MM.1S (cell line): ENCODE measurements around the gene TXNDC8.

Source experiments
- DNase-seq: peaks from one replicate; pipeline ENCODE4 v3.0.0-alpha.2; 2015
- H2AFZ ChIP-seq: fragments of 300-600 bp; sonication (generic); 2 replicates; pipeline ENCODE4 v1.6.0; 2016; ENCODE audit warnings: antibody characterized with exemption, low read length
- H3F3A ChIP-seq: fragments of 300-600 bp; sonication (generic); 2 replicates; pipeline ENCODE4 v1.6.1; 2016; ENCODE audit warnings: mild to moderate bottlenecking, antibody characterized with exemption, low read length, moderate library complexity, mixed read lengths; ENCODE audit not compliant: insufficient read depth
- H3K27ac ChIP-seq: fragments of 300-600 bp; sonication (generic); 2 replicates; pipeline ENCODE4 v1.5.1; 2016; ENCODE audit warnings: mild to moderate bottlenecking, low read length
- H3K27me3 ChIP-seq: fragments of 300-600 bp; sonication (generic); replicated peaks from 2 replicates; pipeline ENCODE4 v1.6.0; 2016; ENCODE audit warnings: low read length; ENCODE audit not compliant: insufficient read depth
- H3K36me3 ChIP-seq: fragments of 300-600 bp; sonication (generic); replicated peaks from 2 replicates; pipeline ENCODE4 v1.6.1; 2016; ENCODE audit warnings: mild to moderate bottlenecking, low read length, mixed read lengths; ENCODE audit not compliant: insufficient read depth
- H3K4me1 ChIP-seq: fragments of 300-600 bp; sonication (generic); 2 replicates; pipeline ENCODE4 v1.6.1; 2016; ENCODE audit warnings: low read length, mixed read lengths
- H3K4me2 ChIP-seq: fragments of 300-600 bp; sonication (generic); 2 replicates; pipeline ENCODE4 v1.6.0; 2016; ENCODE audit warnings: low read depth, low read length
- H3K4me3 ChIP-seq: fragments of 300-600 bp; sonication (generic); 2 replicates; pipeline ENCODE4 v1.5.1; 2016; ENCODE audit warnings: low read length, mixed read lengths
- H3K79me2 ChIP-seq: fragments of 300-600 bp; sonication (generic); 2 replicates; pipeline ENCODE4 v1.6.1; 2016; ENCODE audit warnings: mixed run types, low read length, mixed read lengths
- H3K9ac ChIP-seq: fragments of 300-600 bp; sonication (generic); 2 replicates; pipeline ENCODE4 v1.6.1; 2016; ENCODE audit warnings: low read length, mixed read lengths
- H3K9me2 ChIP-seq: fragments of 300-600 bp; sonication (generic); replicated peaks from 2 replicates; pipeline ENCODE4 v1.6.1; 2016; ENCODE audit warnings: mild to moderate bottlenecking, low read length, mixed read lengths; ENCODE audit not compliant: insufficient read depth
- H3K9me3 ChIP-seq: fragments of 300-600 bp; sonication (generic); replicated peaks from 2 replicates; pipeline ENCODE4 v1.6.1; 2016; ENCODE audit warnings: mild to moderate bottlenecking, low read length, mixed read lengths; ENCODE audit not compliant: insufficient read depth
- H4K20me1 ChIP-seq: fragments of 300-600 bp; sonication (generic); 2 replicates; pipeline ENCODE4 v1.6.1; 2016; ENCODE audit warnings: mild to moderate bottlenecking, low read length, moderate library complexity, mixed read lengths; ENCODE audit not compliant: insufficient read depth
- CTCF ChIP-seq: fragments of 300-600 bp; sonication (generic); IDR thresholded peaks from 2 replicates; pipeline ENCODE4 v1.5.1; 2016; ENCODE audit warnings: antibody characterized with exemption, low read length, mixed read lengths
- EZH2 ChIP-seq: fragments of 300-600 bp; sonication (generic); optimal IDR thresholded peaks from 2 replicates; pipeline ENCODE3; 2017; ENCODE audit warnings: low read depth, mild to moderate bottlenecking, antibody characterized with exemption, low read length, mixed read lengths
- EZH2phosphoT487 ChIP-seq: fragments of 300-600 bp; sonication (generic); IDR thresholded peaks from 2 replicates; pipeline ENCODE4 v1.6.1; 2018; ENCODE audit warnings: antibody characterized with exemption, low read length

TXNDC8 gene

GRCh38 chr9:110336363-110336762, 1.3 kb downstream of the TXNDC8 start:
- no peak for DNase-seq
- no peaks in the 10 kb centered on the region for H4K20me1 ChIP-seq

DNA sequence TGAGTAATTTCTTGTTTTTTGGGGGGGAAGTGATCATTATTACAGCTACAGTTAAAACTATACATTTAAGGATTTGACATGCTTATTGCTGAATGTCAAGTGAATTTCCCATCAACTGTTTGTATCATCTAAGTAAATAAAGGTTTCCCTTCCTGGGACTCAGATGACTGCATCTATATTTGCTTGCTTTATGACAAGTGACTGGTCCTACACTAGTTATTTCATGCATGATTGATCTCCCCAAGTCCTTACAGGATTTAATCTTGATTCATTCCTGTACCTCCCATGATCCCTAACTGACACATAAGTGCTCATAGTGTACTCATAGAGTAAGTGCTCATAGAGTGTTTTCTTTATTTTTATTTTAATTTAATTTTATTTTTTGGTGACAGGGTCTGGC, 2.8 kb downstream of the TXNDC8 start:
- Histone ChIP-seq H3K9ac (no peak overlapping the region), H3K9me2 (no peaks in the 10 kb centered on the region), H4K20me1 (no peaks in the 10 kb centered on the region), H3K4me1 (peaks cover 15% of the 10 kb centered on the region), H3K9me3 (no peaks in the 10 kb centered on the region), H3K4me2 (no peak overlapping the region), H3F3A (peaks cover 5% of the 10 kb centered on the region; the same call in 1 of the 2 replicates), H3K27me3 (no peaks in the 10 kb centered on the region), H3K4me3 (no peak overlapping the region), H2AFZ (peak overlapping the region; percentile 22), H3K27ac (no peak overlapping the region), H3K79me2 (no peaks in the 10 kb centered on the region), H3K36me3 (no peaks in the 10 kb centered on the region)
- TF ChIP-seq CTCF = no peak
- no peak for TF ChIP-seq EZH2
- TF ChIP-seq EZH2phosphoT487 = no peak
- no peak for DNase-seq

More at GRCh38 chr9:110336363-110336762, 1.3 kb downstream of the TXNDC8 start:
- Histone ChIP-seq H3K4me3 (no peak overlapping the region), H3K9me2 (no peaks in the 10 kb centered on the region), H3F3A (peaks cover 5% of the 10 kb centered on the region; the same call in 1 of the 2 replicates), H3K4me1 (peaks cover 15% of the 10 kb centered on the region), H3K36me3 (no peaks in the 10 kb centered on the region), H3K27me3 (no peaks in the 10 kb centered on the region), H3K79me2 (no peaks in the 10 kb centered on the region), H3K9me3 (no peaks in the 10 kb centered on the region), H3K4me2 (no peak overlapping the region), H2AFZ (no peak overlapping the region), H3K27ac (no peak overlapping the region), H3K9ac (no peak overlapping the region)
- TF ChIP-seq EZH2phosphoT487 = no peak
- TF ChIP-seq EZH2 = no peak
- TF ChIP-seq CTCF = no peak

DNA sequence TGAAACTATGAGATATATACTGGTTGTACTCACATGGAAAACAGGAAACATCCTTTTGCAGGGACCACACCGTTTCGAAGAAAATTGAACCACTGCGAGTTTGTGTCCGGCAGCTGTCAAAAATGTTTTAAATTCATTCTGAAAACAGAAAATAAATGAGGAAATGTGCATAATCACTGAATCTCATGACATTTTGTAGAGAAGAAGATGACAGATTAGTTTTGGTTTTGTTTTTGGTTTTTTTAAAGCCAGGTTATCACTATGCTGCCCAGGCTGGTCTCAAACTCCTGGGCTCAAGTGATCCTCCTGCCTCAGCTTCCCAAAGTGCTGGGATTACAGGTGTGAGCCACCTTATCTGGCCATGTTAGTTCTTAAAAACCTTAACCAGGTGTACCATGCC, 3.5 kb downstream of the TXNDC8 start:
- peak overlapping the region; percentile 38 for H3K4me2 ChIP-seq
- peak overlapping the region; percentile 22 for H2AFZ ChIP-seq
- no peaks in the 10 kb centered on the region for H3K27me3 ChIP-seq
- H3K27ac ChIP-seq = peak overlapping the region; percentile 37; the same call in 1 of the 2 replicates
- TF ChIP-seq CTCF (no peak), EZH2 (no peak), EZH2phosphoT487 (no peak)
- no peaks in the 10 kb centered on the region for H4K20me1 ChIP-seq
- H3K4me3 ChIP-seq = peak overlapping the region; percentile 25
- H3K79me2 ChIP-seq = no peaks in the 10 kb centered on the region
- H3K9me2 ChIP-seq = no peaks in the 10 kb centered on the region
- DNase-seq = peak; percentile 40
- no peaks in the 10 kb centered on the region for H3K36me3 ChIP-seq
- H3K4me1 ChIP-seq = peaks cover 15% of the 10 kb centered on the region
- peaks cover 5% of the 10 kb centered on the region; the same call in 1 of the 2 replicates for H3F3A ChIP-seq
- H3K9ac ChIP-seq = peak overlapping the region; percentile 14; the same call in 1 of the 2 replicates
- H3K9me3 ChIP-seq = no peaks in the 10 kb centered on the region
